Measurements from ENCODE around the gene KRTAP4-9.

DNA sequence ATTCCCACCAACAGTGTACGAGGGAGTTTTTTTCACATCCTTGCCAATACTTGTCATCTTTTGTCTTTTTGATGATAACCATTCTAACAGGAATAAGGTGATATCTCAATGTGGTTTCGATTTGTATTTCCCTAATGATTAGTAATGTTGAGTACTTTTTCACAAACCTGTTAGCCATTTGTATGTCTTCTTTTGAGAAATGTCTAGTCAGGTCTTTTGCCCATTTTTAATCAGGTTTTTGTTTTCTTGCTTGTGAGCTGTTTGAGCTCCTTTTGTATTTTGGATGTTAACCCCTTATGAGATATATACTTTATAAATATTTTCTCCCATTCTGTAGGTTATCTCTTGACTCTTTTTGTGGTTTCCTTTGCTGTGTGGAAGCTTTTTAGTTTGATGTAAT, 46.3 kb downstream of the KRTAP4-9 start:
- no peak for TF ChIP-seq CTCF (IDR thresholded peaks at IDR 0.05; ENCODE audit: insufficient read depth, low read length)
- TF ChIP-seq POLR2AphosphoS5 (IDR thresholded peaks at IDR 0.05; ENCODE audit: low read depth) = no peak

Measured in HL-60 (cell line).